Measurements from ENCODE around the gene C6orf89.

C6orf89 gene

DNA sequence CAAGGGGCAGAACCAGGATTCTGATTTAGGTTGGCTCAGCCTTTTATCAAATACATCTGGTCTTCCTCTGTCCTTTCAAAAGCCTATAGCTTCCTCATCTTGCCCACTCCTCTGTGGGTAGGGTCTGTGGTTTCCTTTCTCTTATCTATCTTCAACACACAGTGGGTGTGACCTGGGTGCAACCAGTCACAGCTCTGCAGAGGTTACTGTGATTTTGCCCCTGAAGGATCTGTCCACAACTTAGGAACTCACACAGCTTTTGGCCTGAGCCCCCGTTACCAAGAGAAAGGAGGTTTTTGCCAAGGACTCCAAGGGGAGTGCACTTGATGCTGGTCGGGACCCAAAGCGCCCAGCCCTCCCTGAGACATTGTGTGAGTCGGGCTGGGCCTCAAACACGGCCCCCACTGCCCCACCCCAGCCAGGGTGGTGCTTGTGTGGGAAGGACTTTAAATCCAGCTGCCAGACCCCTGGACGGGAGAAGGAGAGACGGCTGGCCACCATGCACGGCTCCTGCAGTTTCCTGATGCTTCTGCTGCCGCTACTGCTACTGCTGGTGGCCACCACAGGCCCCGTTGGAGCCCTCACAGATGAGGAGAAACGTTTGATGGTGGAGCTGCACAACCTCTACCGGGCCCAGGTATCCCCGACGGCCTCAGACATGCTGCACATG, 68.6 kb downstream of the C6orf89 start, which contains the start of gene PI16:
Gene PI16, plus strand, starts transcription at position 477 of the 670 bp plus-strand sequence. Its CDS starts 23 bp downstream, at position 500.
- DNase-seq = no peak

GRCh38 chr6:36955136-36955535, 69.4 kb downstream of the C6orf89 start:
- no peak for DNase-seq

DNA sequence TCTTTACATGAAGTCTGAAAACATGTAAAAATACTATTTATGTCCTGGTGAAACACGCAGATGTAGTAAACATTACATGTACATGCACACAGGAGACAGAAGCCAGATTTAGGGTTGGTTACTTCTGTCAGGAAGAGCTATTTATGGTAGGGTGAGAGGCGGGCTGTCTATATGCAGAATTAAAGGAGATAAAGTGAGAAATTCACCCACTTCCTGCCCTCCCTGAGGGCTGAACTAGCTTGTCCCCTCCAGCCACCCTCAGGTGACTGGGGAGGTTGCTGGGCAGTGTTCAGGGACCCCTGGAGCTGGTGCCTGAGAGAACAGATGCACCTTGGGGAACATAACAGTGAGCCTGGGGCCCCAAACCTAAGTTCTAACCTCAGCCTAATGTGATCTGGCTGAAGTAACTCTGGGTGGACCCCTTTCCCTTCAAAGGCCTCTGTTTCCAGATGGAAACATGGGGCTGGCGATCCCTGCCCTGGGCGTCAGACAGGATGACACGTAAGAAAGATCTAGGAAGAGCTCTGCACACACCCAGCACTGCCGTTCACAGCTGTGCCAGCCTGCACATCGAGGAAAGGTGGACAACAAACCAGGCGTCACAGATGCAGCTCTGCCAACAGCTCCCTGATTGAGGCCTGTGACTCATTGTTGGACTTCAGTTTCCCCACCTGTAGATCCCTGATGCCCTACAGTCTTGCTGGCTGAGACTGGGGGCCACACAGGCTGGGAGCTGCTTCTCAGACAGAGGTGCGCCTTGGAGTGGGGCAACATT, 70.1 kb downstream of the C6orf89 start:
- no peak for DNase-seq

DNA sequence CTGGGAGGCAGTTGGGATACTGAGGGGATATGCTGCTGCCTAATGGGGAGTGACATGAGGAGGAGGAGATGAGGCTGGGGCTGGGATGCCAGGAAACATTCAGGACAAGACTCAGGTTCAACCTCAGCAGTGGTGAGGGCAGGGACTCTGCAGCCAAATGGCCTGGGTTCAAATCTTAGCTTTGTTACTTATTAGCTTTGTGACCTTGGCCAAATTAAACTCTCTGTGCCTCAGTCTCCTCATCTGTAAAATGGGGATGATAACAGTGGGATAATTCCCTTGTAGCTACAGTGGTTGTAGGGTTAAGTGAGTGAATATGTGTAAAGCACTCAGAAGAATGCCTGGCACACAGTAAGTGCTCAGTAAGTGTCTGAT, 70.7 kb downstream of the C6orf89 start:
- DNase-seq = no peak

GRCh38 chr6:36957773-36958271, 72.1 kb downstream of the C6orf89 start:
- no peak for DNase-seq

DNA sequence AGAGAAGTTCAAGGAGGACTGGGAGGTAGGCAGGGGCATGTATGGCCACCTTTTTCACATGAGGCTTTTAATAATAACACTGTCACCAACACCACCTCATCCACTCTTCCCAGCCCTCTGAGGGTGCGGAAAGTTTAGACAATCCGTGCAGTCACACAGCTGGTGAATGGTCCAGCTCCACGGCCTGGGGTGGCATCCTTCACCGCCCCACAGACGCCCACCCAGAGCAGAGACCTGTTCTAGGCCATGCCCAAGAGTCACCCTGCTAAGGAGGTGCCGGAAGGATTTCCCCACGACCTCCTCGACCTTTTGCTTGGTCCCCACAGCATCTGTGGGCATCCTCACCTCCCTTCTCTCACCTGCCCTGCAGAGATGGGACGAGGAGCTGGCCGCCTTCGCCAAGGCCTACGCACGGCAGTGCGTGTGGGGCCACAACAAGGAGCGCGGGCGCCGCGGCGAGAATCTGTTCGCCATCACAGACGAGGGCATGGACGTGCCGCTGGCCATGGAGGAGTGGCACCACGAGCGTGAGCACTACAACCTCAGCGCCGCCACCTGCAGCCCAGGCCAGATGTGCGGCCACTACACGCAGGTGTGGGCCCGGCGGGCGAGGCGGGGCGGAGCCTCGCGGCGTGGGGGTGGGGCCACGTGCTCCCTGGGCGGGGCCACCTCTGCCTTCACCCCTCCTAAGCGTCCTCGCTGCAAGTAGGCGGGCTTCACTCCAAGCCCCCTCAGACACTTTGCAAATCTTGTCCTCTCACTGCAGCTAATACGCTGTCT, 73.2 kb downstream of the C6orf89 start:
- no peak for DNase-seq

GRCh38 chr6:36959555-36960250, 74.0 kb downstream of the C6orf89 start:
- DNase-seq = no peak

DNA sequence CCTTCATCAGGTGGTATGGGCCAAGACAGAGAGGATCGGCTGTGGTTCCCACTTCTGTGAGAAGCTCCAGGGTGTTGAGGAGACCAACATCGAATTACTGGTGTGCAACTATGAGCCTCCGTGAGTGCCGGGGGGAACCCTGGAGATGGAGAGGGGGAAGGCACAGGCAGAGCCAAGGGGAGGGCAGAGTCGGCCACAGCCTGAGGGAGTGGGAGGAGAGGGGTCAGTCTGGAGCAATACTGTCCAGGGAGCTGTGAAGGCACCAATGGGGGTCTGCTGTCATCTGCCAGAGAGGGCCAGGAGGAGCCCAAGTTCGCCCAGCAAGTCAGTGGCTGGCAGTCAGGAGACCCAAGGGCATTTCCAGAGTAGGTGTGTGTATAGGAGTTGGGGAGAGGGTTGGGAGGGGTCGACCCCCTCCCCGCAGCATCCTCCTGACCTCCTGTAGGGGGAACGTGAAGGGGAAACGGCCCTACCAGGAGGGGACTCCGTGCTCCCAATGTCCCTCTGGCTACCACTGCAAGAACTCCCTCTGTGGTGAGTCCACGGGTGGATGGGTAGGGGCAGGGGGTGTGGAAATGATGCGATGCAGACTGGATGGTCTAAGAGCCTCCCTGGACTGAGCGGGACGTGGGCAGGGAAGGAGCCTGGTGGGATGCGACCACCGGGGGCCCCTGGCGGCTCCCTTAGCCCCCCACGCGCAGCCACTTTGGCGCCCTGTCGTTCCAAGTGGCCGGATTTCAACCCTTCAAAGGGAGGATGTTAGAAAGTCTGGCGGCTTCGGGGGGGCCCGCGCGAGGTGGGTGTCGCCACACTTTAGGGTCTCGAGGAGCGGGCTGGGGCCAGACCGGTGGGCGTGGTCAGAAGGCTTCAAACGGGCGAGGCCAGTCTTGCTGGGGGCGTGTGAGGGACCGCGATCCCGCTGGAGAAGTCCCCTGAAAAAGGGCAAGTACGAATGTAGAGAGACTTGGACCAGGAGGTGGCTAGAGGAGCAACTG, 76.0 kb downstream of the C6orf89 start:
- no peak for DNase-seq

DNA sequence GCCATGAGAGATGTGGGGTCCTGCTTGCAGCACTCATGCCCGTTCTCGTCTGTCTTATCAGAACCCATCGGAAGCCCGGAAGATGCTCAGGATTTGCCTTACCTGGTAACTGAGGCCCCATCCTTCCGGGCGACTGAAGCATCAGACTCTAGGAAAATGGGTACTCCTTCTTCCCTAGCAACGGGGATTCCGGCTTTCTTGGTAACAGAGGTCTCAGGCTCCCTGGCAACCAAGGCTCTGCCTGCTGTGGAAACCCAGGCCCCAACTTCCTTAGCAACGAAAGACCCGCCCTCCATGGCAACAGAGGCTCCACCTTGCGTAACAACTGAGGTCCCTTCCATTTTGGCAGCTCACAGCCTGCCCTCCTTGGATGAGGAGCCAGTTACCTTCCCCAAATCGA, 77.1 kb downstream of the C6orf89 start:
- DNase-seq = no peak

DNA sequence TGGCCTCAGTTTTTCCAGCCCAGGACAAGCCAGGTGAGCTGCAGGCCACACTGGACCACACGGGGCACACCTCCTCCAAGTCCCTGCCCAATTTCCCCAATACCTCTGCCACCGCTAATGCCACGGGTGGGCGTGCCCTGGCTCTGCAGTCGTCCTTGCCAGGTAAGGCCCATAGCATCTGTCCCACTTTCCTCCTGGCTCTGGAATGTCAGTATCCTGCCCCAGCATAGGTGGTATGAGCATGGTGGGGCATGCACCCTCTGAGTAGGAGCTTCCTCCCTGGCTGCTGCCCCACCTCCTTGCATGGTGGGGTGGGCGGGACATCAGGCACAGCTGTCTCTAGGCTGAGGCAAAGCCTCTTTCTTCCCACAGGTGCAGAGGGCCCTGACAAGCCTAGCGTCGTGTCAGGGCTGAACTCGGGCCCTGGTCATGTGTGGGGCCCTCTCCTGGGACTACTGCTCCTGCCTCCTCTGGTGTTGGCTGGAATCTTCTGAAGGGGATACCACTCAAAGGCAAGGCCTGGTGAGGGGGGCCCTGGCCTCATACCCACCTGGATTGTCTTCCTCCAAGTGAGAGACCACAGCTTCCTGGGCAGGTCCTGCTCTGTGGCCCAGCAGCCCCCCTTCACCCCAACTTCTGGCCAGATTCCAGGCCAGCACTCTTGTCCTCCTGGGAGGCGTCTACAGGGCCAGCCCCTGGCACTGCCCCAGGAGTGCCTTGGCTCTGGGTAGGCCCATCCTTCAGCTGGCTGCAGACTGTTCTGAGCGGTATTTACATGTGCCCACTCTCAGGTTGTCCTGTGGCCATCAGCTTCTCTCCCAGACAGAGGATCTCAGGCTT, 77.9 kb downstream of the C6orf89 start:
- no peak for DNase-seq

- no peak for DNase-seq
These were observed 78.6 kb downstream of the C6orf89 start for GRCh38 chr6:36964349-36964748.

- no peak for DNase-seq
These were observed 79.2 kb downstream of the C6orf89 start for GRCh38 chr6:36964908-36965307.

DNA sequence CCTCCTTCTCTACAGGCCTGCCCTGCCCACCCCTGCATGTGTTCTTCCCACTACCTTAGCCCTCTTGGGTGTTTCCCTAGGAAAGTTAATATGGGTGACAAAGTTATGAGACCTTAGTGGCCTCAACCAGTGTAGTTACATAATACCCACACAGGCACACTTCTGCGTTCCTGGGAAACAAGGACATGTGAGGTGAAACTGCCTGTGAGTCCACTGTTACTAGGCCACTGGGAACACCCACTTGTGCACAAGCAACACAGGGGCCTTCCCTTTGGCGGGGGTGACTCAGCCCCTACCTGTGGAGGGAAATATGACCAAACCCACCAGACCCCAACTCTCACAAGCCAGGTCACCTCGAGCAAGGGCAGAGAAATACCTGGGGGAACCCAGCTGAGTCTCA, 81.5 kb downstream of the C6orf89 start:
- DNase-seq = no peak

- no peak for DNase-seq
These were observed 82.0 kb downstream of the C6orf89 start for GRCh38 chr6:36967757-36968156.

DNA sequence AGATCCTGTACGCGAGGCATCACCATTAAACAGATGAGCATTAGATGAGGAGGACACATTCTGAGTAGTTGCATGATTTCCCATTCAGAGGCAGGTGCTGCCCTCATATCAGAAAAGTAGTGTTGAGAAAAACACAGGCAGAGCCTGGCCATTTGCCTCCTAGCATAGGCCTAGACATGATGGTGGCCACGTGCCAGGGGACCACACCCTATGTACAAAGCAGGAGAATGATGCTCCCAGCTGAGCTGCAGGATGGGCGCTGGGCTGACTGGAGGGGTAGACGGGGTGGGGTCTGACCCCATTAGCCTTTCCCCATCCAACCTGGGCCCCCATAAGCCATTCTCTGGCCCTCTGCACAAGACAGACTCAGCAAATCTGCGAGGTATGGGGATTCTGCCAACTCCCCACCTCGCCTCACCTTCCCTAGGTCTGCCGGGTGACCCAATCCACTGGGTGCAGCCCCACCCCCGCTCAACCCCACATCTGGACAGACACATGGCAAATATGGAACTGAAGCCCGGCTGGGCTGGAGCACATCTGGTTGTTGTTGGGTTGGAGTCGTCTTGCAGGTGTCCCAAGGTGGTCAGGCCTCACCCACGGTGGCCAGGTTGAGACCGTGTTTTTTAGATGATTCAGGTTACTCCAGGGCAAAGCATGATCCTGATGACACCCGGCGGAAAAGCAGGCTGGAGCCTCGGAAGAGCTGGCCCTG, 82.7 kb downstream of the C6orf89 start:
- no peak for DNase-seq

- DNase-seq = no peak
These were observed 83.5 kb downstream of the C6orf89 start for GRCh38 chr6:36969240-36969691.

GRCh38 chr6:36969988-36970891, 84.5 kb downstream of the C6orf89 start:
- DNase-seq = no peak
